Transverse colon (tissue), 4 donors: ENCODE measurements around the gene DCD. TPM values are rescaled to one million over a fixed set of nuclear protein-coding genes. Genes with fewer than 3 reads are reported as not detected.
"Not testable (repeated sequence)": the region's sequence is repeated elsewhere in the genome, so short reads cannot be mapped to it uniquely, and the experiment has no call there.

Experiments used
- DNase-seq: peaks from one replicate; pipeline ENCODE4 v3.0.0-alpha.2; 2019
- H3K27ac ChIP-seq, 4 donors: fragments of 200-600 bp; sonication (generic); 2 replicates each; pipeline ENCODE4 v1.5.1; 2016 to 2018; ENCODE audit warnings: inconsistent platforms in 4 of 4
- H3K27me3 ChIP-seq: fragments of 200-600 bp; sonication (generic); 2 replicates; pipeline ENCODE4 v1.5.1; 2017; ENCODE audit warnings: inconsistent platforms
- H3K36me3 ChIP-seq, 4 donors: fragments of 200-600 bp; sonication (generic); 2 replicates each; pipeline ENCODE4 v1.5.1; 2017 to 2019; ENCODE audit warnings: inconsistent platforms in 4 of 4
- H3K4me1 ChIP-seq, 4 donors: fragments of 200-600 bp; sonication (generic); 2 replicates each; pipeline ENCODE4 v1.5.1; 2017 to 2020; ENCODE audit warnings: inconsistent platforms in 4 of 4
- H3K4me3 ChIP-seq, 4 donors: fragments of 200-600 bp; sonication (generic); 1 replicate in 1 of 4; 2 replicates in 3 of 4; pipeline versions ENCODE4 v1.5.1 to v1.6.1; 2017 to 2019; ENCODE audit warnings: inconsistent platforms in 4 of 4
- H3K9me3 ChIP-seq, 2 donors: fragments of 200-600 bp; sonication (generic); 2 replicates each; pipeline ENCODE4 v1.5.1; 2017 to 2019; ENCODE audit warnings: inconsistent platforms in 2 of 2
- EP300 ChIP-seq: sonication (generic); formaldehyde crosslinking; IDR thresholded peaks from one replicate; pipeline ENCODE4 v1.6.1; 2017; ENCODE audit warnings: antibody characterized with exemption, low read depth
- POLR2A ChIP-seq: fragments of 450-650 bp; IDR thresholded peaks from one replicate; pipeline ENCODE4 v1.6.1; 2016; ENCODE audit warnings: antibody characterized with exemption, mild to moderate bottlenecking, moderate library complexity
- POLR2AphosphoS5 ChIP-seq, 3 donors: sonication (generic); formaldehyde crosslinking; IDR thresholded peaks; one replicate each; pipeline ENCODE4 v1.6.1; 2016; ENCODE audit warnings: antibody characterized with exemption in 3 of 3
- WGBS, 2 donors: methylation state at CpG; one replicate each; pipeline ENCODE4 v1.1.5; 2018; ENCODE audit warnings: low coverage in 1 of 2; 5-methylcytosine and 5-hydroxymethylcytosine counted together
- in situ Hi-C, 4 donors: fragments of 200-750 bp; cut with MboI; loops; one replicate each; pipeline versions ENCODE4 v1.15.0 to v1.15.1; 2017; ENCODE audit warnings: low sequenced_read_pairs in 3 of 4, low pct_ligation_motif_present in 1 of 4, low pct_unique_long_range_greater_than_20kb in 1 of 4
- intact Hi-C: fragments of 100-400 bp; cut with DNase I; formaldehyde crosslinking; loops from one replicate; pipeline ENCODE4 v1.15.1; 2023; ENCODE audit warnings: low total_unique reads
- total RNA-seq, 4 donors: library from RNA; depleted of rRNA; stranded (reverse); fragments of >200 nt; gene quantifications; one replicate each; pipeline ENCODE4 v1.1.0, GENCODE V29; 2016
- TF ChIP-seq, protein P1 (sequence below), 5 experiments: fragments of 200-600 bp in 3 of 5; fragments of 450-650 bp in 2 of 5; sonication (generic) in 3 of 5; IDR thresholded peaks; 1 replicate in 2 of 5; 2 replicates in 3 of 5; pipeline ENCODE4 v1.5.1; 2016 to 2017; ENCODE audit warnings: antibody characterized with exemption in 5 of 5, inconsistent platforms in 3 of 5, mild to moderate bottlenecking in 2 of 5, moderate library complexity in 1 of 5

Gene DCD
- total RNA-seq, 4 donors from 2014 or later = not detected

DNA sequence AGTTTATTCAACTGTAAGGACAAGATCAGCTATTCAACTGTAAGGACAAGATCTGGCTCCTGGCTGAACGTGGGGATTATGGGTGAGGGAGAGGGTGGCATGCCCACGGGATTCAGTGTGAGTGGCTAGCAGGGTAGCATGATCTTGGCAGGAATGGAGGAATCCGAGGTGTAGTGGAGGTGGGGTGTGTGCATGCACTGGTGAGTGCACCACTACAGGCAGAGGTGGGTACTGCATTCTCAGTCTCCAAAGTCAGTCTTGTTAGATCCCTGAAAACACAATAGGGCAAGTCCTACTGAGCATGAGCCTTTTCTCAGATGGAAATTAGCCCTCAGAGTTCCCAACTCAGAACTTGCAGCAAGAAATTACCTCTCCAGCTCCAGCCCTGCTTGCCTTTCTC, 32.2 kb upstream of the DCD start:
- peak; percentile 12 for DNase-seq
- Histone ChIP-seq H3K9me3 (no peaks in the 10 kb centered on the region), H3K27me3 (no peaks in the 10 kb centered on the region), H3K27ac (no peak overlapping the region), H3K36me3 (no peaks in the 10 kb centered on the region), H3K4me3 (no peak overlapping the region), H3K4me1 (no peaks in the 10 kb centered on the region)
- in situ Hi-C loops = no loop called here
- TF ChIP-seq, protein P1, sequence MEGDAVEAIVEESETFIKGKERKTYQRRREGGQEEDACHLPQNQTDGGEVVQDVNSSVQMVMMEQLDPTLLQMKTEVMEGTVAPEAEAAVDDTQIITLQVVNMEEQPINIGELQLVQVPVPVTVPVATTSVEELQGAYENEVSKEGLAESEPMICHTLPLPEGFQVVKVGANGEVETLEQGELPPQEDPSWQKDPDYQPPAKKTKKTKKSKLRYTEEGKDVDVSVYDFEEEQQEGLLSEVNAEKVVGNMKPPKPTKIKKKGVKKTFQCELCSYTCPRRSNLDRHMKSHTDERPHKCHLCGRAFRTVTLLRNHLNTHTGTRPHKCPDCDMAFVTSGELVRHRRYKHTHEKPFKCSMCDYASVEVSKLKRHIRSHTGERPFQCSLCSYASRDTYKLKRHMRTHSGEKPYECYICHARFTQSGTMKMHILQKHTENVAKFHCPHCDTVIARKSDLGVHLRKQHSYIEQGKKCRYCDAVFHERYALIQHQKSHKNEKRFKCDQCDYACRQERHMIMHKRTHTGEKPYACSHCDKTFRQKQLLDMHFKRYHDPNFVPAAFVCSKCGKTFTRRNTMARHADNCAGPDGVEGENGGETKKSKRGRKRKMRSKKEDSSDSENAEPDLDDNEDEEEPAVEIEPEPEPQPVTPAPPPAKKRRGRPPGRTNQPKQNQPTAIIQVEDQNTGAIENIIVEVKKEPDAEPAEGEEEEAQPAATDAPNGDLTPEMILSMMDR (IDR thresholded peaks at IDR 0.05) = peak in 4 of 5 experiments; percentile 19 to 46 (median 32)
- TF ChIP-seq EP300 (no peak), POLR2A (no peak)
- WGBS, 2 donors = 11 to 30% methylated on average over 3 of the region's 3 CpGs
- intact Hi-C loops = no loop called here

DNA sequence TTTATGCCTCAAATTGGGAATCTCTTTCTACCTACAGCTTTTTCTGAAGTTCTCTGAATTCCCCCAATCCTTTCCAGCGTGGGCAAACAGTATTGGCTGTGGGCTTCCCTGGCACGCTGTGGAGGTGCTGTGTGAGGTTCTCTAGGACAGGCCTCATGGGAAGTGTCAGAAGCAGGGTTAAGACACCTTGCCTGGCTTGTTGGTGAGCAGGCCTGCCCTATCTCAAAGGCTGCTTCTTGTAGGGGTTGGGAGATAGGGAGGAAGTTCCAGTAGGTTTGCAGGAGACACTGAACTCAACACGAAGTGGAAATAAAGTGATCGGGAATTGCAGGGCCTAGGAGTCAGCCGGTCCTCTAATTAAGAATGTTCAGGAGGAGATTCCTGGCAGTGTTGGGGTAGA, 30.0 kb upstream of the DCD start:
- H3K9me3 ChIP-seq = no peaks in the 10 kb centered on the region
- no peak overlapping the region for H3K27ac ChIP-seq
- intact Hi-C loops = no loop called here
- TF ChIP-seq POLR2AphosphoS5 (IDR thresholded peaks at IDR 0.05) (no peak), EP300 (no peak), POLR2A (no peak)
- TF ChIP-seq, protein P1 (IDR thresholded peaks at IDR 0.05) = no peak
- no peaks in the 10 kb centered on the region for H3K4me1 ChIP-seq
- H3K27me3 ChIP-seq = no peaks in the 10 kb centered on the region
- no peak overlapping the region for H3K4me3 ChIP-seq
- DNase-seq = no peak
- WGBS, 2 donors = 50 to 68% methylated on average over 1 to 5 of the region's 5 CpGs
- H3K36me3 ChIP-seq = no peaks in the 10 kb centered on the region
- in situ Hi-C loops = no loop called here

DNA sequence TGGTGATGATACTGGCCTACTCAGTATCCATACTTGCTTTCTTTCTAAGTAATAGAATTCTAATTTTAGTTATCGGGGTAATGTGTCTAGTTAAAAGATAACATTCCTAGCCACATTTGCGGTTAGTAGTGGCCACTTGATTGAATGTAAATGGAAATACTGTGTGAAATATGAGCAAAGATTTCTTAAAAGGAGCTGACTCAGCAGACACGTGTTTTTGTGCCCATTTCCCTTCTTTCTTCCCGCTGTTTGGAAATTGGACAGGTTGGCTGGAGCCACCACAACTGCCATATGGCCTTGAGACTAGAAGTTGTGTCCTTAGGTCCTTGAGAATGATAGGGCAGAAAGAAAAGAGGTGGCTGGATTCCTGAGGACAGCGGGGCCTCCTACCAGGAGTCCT, 19.8 kb upstream of the DCD start:
- no peaks in the 10 kb centered on the region for H3K4me1 ChIP-seq
- no peak for TF ChIP-seq POLR2AphosphoS5 (IDR thresholded peaks at IDR 0.05)
- no peak for TF ChIP-seq EP300
- TF ChIP-seq, protein P1 (IDR thresholded peaks at IDR 0.05) = no peak
- no peak for TF ChIP-seq POLR2A
- no peak overlapping the region for H3K27ac ChIP-seq
- no peak overlapping the region for H3K4me3 ChIP-seq
- 88 to 92% methylated on average over 4 to 5 of the region's 5 CpGs for WGBS, 2 donors
- no peaks in the 10 kb centered on the region for H3K36me3 ChIP-seq
- intact Hi-C loops = no loop called here
- H3K27me3 ChIP-seq = peaks cover 6% of the 10 kb centered on the region
- in situ Hi-C loops = no loop called here
- no peak for DNase-seq
- H3K9me3 ChIP-seq = no peaks in the 10 kb centered on the region

DNA sequence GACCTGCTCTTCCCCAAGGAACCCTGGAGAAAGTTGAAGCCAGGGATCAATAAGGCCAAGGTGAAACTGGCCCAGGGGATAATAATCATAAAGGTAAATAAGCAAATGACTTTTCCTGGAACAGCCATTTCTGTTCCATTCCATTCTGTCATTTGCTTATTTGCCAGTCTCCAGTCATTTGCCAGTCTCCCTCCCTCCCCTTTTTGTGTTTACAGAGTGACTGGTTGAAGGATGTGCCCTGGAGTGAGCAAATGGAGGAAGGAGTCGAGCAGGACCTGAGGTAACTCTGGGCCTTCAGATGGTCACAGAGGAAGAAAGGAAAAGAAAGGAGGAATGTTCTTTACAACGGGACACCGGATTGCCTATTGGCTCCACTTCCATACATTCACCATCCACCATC, 17.8 kb upstream of the DCD start:
- Histone ChIP-seq H3K9me3 (no peaks in the 10 kb centered on the region), H3K36me3 (no peaks in the 10 kb centered on the region), H3K4me1 (no peaks in the 10 kb centered on the region), H3K27me3 (no peaks in the 10 kb centered on the region), H3K4me3 (no peak overlapping the region), H3K27ac (no peak overlapping the region)
- intact Hi-C loops = no loop called here
- no peak for DNase-seq
- 62 to 76% methylated on average over 3 of the region's 3 CpGs for WGBS, 2 donors
- in situ Hi-C loops = no loop called here
- TF ChIP-seq, protein P1 (IDR thresholded peaks at IDR 0.05) = no peak
- TF ChIP-seq POLR2A (no peak), EP300 (no peak), POLR2AphosphoS5 (IDR thresholded peaks at IDR 0.05) (no peak)

DNA sequence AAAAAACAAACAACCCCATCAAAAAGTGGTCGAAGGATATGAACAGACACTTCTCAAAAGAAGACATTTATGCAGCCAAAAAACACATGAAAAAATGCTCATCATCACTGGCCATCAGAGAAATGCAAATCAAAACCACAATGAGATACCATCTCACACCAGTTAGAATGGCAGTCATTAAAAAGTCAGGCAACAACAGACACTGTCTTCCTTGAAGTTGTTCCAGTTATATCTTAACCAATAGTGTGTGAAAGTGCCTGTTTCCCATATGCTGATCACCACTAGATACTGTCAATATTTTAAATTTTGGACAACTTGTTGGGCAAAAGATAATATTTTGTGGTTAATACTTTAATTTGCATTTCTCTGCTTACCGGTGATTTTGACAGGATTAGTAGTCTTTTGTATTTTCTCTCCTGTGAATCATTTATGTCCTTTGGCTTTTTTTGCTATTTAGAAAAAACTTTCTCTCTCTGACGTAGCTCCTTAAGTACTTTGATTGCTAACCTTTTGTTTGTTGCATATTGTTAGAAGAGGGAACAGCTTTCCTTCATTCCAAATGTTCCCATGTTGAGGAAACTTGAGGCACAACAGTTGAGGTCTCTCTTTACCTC, 17.0 kb upstream of the DCD start:
- 54 to 60% methylated on average over 3 of the region's 3 CpGs for WGBS, 2 donors
- H3K9me3 ChIP-seq, H3K4me3 ChIP-seq, H3K36me3 ChIP-seq, intact Hi-C loops, H3K27ac ChIP-seq, H3K27me3 ChIP-seq, H3K4me1 ChIP-seq, DNase-seq, in situ Hi-C loops: not testable (repeated sequence)
